GM19328 (cell line): ENCODE measurements around the gene CNDP1.

Experiments
- ATAC-seq: cut with Tn5 transposase; IDR thresholded peaks from one replicate; pipeline ENCODE4 v1.9.1; 2021; ENCODE audit warnings: mild to moderate bottlenecking, moderate library complexity; ENCODE audit not compliant: unreplicated experiment

CNDP1 gene

GRCh38 chr18:74505776-74506175 is 28.5 kb upstream of the CNDP1 start:
- no peak for ATAC-seq

- ATAC-seq, result no peak
These were observed 27.7 kb upstream of the CNDP1 start for GRCh38 chr18:74506448-74507084.

- ATAC-seq, result no peak
These were observed 27.0 kb upstream of the CNDP1 start for GRCh38 chr18:74507097-74507881.

GRCh38 chr18:74507927-74508326 is 26.4 kb upstream of the CNDP1 start:
- no peak for ATAC-seq

GRCh38 chr18:74508366-74508765 is 25.9 kb upstream of the CNDP1 start:
- no peak for ATAC-seq

GRCh38 chr18:74508821-74509225 is 25.5 kb upstream of the CNDP1 start:
- ATAC-seq, result no peak

- ATAC-seq, result no peak
These were observed 24.2 kb upstream of the CNDP1 start for GRCh38 chr18:74509856-74510769.

GRCh38 chr18:74510770-74511095 is 23.6 kb upstream of the CNDP1 start:
- ATAC-seq, result no peak

GRCh38 chr18:74511823-74512222 is 22.5 kb upstream of the CNDP1 start:
- no peak for ATAC-seq

- ATAC-seq, result no peak
These were observed 21.8 kb upstream of the CNDP1 start for GRCh38 chr18:74512321-74513053.

- no peak for ATAC-seq
These were observed 21.0 kb upstream of the CNDP1 start for GRCh38 chr18:74513149-74513882.

GRCh38 chr18:74513883-74514205 is 20.5 kb upstream of the CNDP1 start:
- no peak for ATAC-seq

- ATAC-seq, result no peak
These were observed 19.3 kb upstream of the CNDP1 start for GRCh38 chr18:74514860-74515495.

GRCh38 chr18:74515620-74516231 is 18.6 kb upstream of the CNDP1 start:
- no peak for ATAC-seq

- no peak for ATAC-seq
These were observed 17.7 kb upstream of the CNDP1 start for GRCh38 chr18:74516271-74517235.

- ATAC-seq, result no peak
These were observed 17.1 kb upstream of the CNDP1 start for GRCh38 chr18:74517236-74517630.

- ATAC-seq, result no peak
These were observed 15.6 kb upstream of the CNDP1 start for GRCh38 chr18:74518456-74519295.
